Mesothelial cell of epicardium (in vitro differentiated cells): Measurements from ENCODE around the gene NALCN. TPM values are rescaled to one million over a fixed set of nuclear protein-coding genes. Genes with fewer than 3 reads are reported as not detected.

Experiments used
- DNase-seq, 2 experiments: peaks; one replicate each; pipeline ENCODE4 v3.0.0; 2021; ENCODE audit warnings: low spot score in 2 of 2; ENCODE audit not compliant: unreplicated experiment in 2 of 2
- H3K27ac Mint-ChIP-seq: 2 replicates; pipeline ENCODE4 v1.8.0; 2021; ENCODE audit warnings: mixed read lengths
- H3K27me3 Mint-ChIP-seq: 2 replicates; pipeline ENCODE4 v1.8.0; 2021; ENCODE audit warnings: low read depth, mixed read lengths
- H3K36me3 Mint-ChIP-seq: 2 replicates; pipeline ENCODE4 v1.8.0; 2021; ENCODE audit warnings: mixed read lengths
- H3K4me1 Mint-ChIP-seq: 2 replicates; pipeline ENCODE4 v1.8.0; 2021; ENCODE audit warnings: mixed read lengths
- H3K4me3 Mint-ChIP-seq: 2 replicates; pipeline ENCODE4 v1.8.0; 2021; ENCODE audit warnings: mild to moderate bottlenecking, moderate library complexity, mixed read lengths
- H3K9me3 Mint-ChIP-seq: 2 replicates; pipeline ENCODE4 v1.8.0; 2021; ENCODE audit warnings: mixed read lengths
- total RNA-seq: library from RNA; stranded (reverse); gene quantifications from 3 replicates; pipeline ENCODE4 v1.2.1, GENCODE V29; 2021
- TF ChIP-seq, protein P1 (sequence below): fragments of 200-600 bp; sonication (generic); IDR thresholded peaks from one replicate; pipeline ENCODE4 v1.5.0; 2021; ENCODE audit warnings: antibody characterized with exemption; ENCODE audit not compliant: unreplicated experiment

The NALCN gene
- total RNA-seq, 1 donor from 2014 or later: 2.2 TPM

DNA sequence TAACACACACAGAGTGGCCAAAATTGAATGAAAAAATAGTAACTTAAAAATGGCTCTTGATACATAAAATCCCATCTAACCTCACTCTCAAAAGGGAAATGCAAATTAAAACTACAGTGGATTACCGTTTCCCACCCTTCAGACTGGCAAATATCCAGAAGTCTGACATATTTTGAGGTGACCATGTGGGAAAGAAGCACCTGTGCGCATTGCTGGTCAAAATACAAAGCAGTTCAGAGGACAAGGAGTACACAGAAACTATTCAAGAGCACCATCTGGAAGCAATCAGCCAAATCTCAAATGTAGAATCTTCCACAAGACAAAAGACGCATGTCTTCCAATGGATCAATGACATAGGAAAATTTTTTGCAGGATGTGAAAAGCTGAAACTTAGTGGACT lies 23.2 kb downstream of the NALCN start:
- Mint-ChIP-seq H3K4me3 (no peak overlapping the region), H3K36me3 (no peaks in the 10 kb centered on the region), H3K27me3 (no peaks in the 10 kb centered on the region), H3K27ac (no peak overlapping the region), H3K4me1 (peaks cover 4% of the 10 kb centered on the region), H3K9me3 (no peaks in the 10 kb centered on the region)
- no peak for DNase-seq
- TF ChIP-seq, protein P1, sequence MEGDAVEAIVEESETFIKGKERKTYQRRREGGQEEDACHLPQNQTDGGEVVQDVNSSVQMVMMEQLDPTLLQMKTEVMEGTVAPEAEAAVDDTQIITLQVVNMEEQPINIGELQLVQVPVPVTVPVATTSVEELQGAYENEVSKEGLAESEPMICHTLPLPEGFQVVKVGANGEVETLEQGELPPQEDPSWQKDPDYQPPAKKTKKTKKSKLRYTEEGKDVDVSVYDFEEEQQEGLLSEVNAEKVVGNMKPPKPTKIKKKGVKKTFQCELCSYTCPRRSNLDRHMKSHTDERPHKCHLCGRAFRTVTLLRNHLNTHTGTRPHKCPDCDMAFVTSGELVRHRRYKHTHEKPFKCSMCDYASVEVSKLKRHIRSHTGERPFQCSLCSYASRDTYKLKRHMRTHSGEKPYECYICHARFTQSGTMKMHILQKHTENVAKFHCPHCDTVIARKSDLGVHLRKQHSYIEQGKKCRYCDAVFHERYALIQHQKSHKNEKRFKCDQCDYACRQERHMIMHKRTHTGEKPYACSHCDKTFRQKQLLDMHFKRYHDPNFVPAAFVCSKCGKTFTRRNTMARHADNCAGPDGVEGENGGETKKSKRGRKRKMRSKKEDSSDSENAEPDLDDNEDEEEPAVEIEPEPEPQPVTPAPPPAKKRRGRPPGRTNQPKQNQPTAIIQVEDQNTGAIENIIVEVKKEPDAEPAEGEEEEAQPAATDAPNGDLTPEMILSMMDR: no peak

DNA sequence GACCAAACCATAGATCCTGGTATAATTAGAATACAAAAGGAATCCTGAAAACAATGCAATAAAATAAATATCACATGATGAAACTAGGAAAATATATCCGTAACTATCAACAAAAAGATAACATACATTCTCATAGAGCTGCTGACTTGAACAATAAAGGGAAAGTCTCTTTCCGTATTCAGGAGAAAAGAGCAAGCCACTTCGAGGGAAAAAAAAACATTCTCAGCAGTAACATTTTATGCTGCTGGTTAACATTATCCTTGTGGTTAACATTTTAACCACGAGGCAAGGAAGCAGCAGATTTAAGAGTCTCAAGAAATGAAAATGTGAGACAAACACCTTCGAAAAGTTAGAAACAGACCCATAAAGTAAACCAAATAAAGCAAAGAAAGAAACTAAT lies 25.8 kb downstream of the NALCN start:
- TF ChIP-seq, protein P1: no peak
- Mint-ChIP-seq H3K4me3 (no peak overlapping the region), H3K4me1 (peaks cover 4% of the 10 kb centered on the region), H3K9me3 (no peaks in the 10 kb centered on the region), H3K27ac (peak overlapping the region; percentile 8), H3K36me3 (no peaks in the 10 kb centered on the region), H3K27me3 (no peaks in the 10 kb centered on the region)
- no peak for DNase-seq

DNA sequence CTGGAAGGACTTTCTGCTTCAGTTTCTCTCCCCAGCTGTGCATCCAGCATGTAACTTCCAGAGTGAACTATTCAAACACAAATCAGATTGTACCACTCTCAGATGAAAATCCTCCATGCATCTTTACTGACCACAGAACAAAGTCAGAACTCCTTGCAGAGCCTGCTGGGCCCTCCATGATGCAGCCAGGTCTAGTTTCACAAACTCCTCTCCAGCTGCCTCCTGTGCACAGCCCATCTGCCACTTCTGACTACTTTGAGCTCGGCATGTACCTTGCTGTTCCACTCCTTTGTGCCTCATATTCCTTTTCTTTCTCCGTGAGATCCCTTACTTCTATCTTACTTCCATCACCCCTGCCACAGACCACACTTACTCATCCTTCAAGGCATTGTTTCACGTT lies 31.4 kb downstream of the NALCN start:
- TF ChIP-seq, protein P1: no peak
- Mint-ChIP-seq H3K36me3 (no peaks in the 10 kb centered on the region), H3K27ac (no peak overlapping the region), H3K4me1 (no peaks in the 10 kb centered on the region), H3K27me3 (no peaks in the 10 kb centered on the region), H3K9me3 (no peaks in the 10 kb centered on the region), H3K4me3 (no peak overlapping the region)
- no peak for DNase-seq

DNA sequence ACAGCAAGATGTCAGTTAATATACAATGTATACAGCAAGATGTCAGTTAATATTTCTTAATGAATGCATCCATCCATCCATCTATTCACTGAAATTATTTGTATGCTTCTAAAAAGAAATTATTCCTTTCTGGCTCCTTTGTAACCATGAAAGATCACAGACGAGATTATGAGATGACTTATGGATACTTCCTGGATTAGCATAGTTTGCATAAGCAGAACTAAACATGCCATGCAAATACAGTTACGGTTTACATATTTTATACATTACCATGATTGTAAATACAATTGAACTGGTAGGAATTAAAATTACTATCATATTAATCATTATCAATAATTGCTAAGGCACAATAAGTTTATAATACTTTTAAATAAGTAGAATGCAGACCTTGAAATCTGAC lies 32.7 kb downstream of the NALCN start:
- no peak overlapping the region for H3K27ac Mint-ChIP-seq
- H3K36me3 Mint-ChIP-seq: no peaks in the 10 kb centered on the region
- no peak overlapping the region for H3K4me3 Mint-ChIP-seq
- no peaks in the 10 kb centered on the region for H3K4me1 Mint-ChIP-seq
- no peak for DNase-seq
- H3K9me3 Mint-ChIP-seq: no peaks in the 10 kb centered on the region
- TF ChIP-seq, protein P1: no peak
- no peaks in the 10 kb centered on the region for H3K27me3 Mint-ChIP-seq

DNA sequence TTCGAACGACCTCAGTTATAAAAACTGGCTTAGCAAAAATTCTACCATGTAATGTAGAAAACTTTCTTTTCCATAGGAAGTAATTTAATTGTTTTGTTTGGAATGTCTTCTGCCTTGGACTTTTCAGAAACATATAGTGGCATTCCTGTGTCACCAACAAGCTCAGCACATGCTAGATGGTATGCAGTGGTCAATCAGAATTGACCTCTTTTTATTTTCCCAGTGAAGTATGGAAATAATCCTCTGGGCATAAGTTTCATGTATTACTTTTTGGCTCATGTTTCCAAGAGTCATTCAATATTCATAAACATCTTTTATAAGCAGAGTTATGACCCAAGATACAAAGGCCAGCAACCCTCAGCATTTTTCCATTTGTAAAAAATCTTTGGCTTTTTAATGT lies 33.6 kb downstream of the NALCN start:
- H3K27ac Mint-ChIP-seq: no peak overlapping the region
- H3K4me1 Mint-ChIP-seq: no peaks in the 10 kb centered on the region

DNA sequence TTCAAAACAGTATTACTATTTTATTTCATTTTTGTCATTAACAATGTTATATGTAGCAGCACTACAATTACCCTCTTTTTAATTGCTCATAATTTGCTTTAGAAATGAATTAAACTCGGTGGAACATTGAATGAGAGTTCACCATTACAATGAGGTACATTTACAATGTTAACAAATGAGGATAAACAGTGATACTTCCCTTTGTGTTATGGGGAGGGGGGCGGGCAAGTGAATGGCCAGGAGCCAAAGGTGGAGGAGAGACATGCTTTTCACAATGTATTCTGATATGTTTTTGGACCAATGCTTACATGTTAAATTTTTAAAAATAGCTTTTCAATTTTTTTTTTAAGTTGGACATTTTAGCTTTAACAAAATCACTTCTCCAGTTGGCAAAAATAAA lies 34.2 kb downstream of the NALCN start:
- DNase-seq: no peak
- no peak overlapping the region for H3K4me3 Mint-ChIP-seq
- H3K4me1 Mint-ChIP-seq: no peaks in the 10 kb centered on the region
- H3K27ac Mint-ChIP-seq: no peak overlapping the region
- H3K36me3 Mint-ChIP-seq: no peaks in the 10 kb centered on the region
- no peaks in the 10 kb centered on the region for H3K27me3 Mint-ChIP-seq
- TF ChIP-seq, protein P1: no peak
- no peaks in the 10 kb centered on the region for H3K9me3 Mint-ChIP-seq

More for the DNA sequence above, 33.6 kb downstream of the NALCN start:
- Mint-ChIP-seq H3K36me3 (no peaks in the 10 kb centered on the region), H3K27me3 (no peaks in the 10 kb centered on the region), H3K4me3 (no peak overlapping the region), H3K9me3 (no peaks in the 10 kb centered on the region)
- DNase-seq: no peak
- TF ChIP-seq, protein P1: no peak
